Loucy (cell line): ENCODE data around the gene CRTAC1.

Experiments used
- H2AFZ ChIP-seq: fragments of 200-600 bp; sonication (generic); 2 replicates; pipeline ENCODE4 v1.6.0; 2016; ENCODE audit warnings: antibody characterized with exemption, mild to moderate bottlenecking, low read length, moderate library complexity
- H3F3A ChIP-seq: fragments of 200-600 bp; 2 replicates; pipeline ENCODE4 v1.6.0; 2016; ENCODE audit warnings: antibody characterized with exemption, low read depth, mild to moderate bottlenecking
- H3K27me3 ChIP-seq: fragments of 200-600 bp; sonication (generic); 2 replicates; pipeline ENCODE4 v1.6.1; 2014; ENCODE audit warnings: low read length, mild to moderate bottlenecking; ENCODE audit not compliant: insufficient read depth, poor library complexity, severe bottlenecking
- H3K36me3 ChIP-seq: fragments of 200-600 bp; sonication (generic); 2 replicates; pipeline ENCODE4 v1.6.1; 2016; ENCODE audit warnings: low read length; ENCODE audit not compliant: insufficient read depth
- H3K4me1 ChIP-seq: fragments of 200-600 bp; sonication (generic); 2 replicates; pipeline ENCODE4 v1.5.1; 2014; ENCODE audit warnings: low read length, mild to moderate bottlenecking; ENCODE audit not compliant: insufficient read depth, poor library complexity, severe bottlenecking
- H3K4me2 ChIP-seq: fragments of 200-600 bp; sonication (generic); 2 replicates; pipeline ENCODE4 v1.6.0; 2014; ENCODE audit warnings: antibody characterized with exemption, low read length, low read depth, mild to moderate bottlenecking; ENCODE audit not compliant: poor library complexity, severe bottlenecking
- H3K4me3 ChIP-seq: fragments of 200-600 bp; sonication (generic); 2 replicates; pipeline ENCODE4 v1.5.1; 2014; ENCODE audit warnings: low read length, mild to moderate bottlenecking, mixed read lengths; ENCODE audit not compliant: poor library complexity, severe bottlenecking
- H3K79me2 ChIP-seq: fragments of 200-600 bp; sonication (generic); 2 replicates; pipeline ENCODE4 v1.6.1; 2014; ENCODE audit warnings: low read length; ENCODE audit not compliant: insufficient read depth
- H3K9ac ChIP-seq: fragments of 200-600 bp; sonication (generic); 2 replicates; pipeline ENCODE4 v1.6.0; 2014; ENCODE audit warnings: mild to moderate bottlenecking, low read depth, low read length, moderate library complexity; ENCODE audit not compliant: poor library complexity, severe bottlenecking
- H3K9me2 ChIP-seq: fragments of 200-600 bp; sonication (generic); replicated peaks from 2 replicates; pipeline ENCODE4 v1.6.1; 2016; ENCODE audit warnings: low read depth, low read length, mixed read lengths
- H3K9me3 ChIP-seq: fragments of 200-600 bp; sonication (generic); 2 replicates; pipeline ENCODE4 v1.6.1; 2014; ENCODE audit warnings: mild to moderate bottlenecking, antibody characterized with exemption, low read length, low read depth; ENCODE audit not compliant: insufficient read depth
- H4K20me1 ChIP-seq: fragments of 200-600 bp; sonication (generic); 2 replicates; pipeline ENCODE4 v1.6.0; 2014; ENCODE audit warnings: antibody characterized with exemption, low read length, mild to moderate bottlenecking; ENCODE audit not compliant: insufficient read depth, poor library complexity, severe bottlenecking
- EZH2phosphoT487 ChIP-seq: fragments of 200-600 bp; IDR thresholded peaks from 2 replicates; pipeline ENCODE4 v1.6.1; 2018; ENCODE audit warnings: antibody characterized with exemption, mild to moderate bottlenecking, moderate library complexity, borderline replicate concordance
- TF ChIP-seq, protein P1 (sequence below): fragments of 200-600 bp; sonication (generic); conservative IDR thresholded peaks from 2 replicates; pipeline ENCODE4 v1.5.1; 2014; ENCODE audit warnings: mild to moderate bottlenecking, antibody characterized with exemption, low read length

CRTAC1 gene

DNA sequence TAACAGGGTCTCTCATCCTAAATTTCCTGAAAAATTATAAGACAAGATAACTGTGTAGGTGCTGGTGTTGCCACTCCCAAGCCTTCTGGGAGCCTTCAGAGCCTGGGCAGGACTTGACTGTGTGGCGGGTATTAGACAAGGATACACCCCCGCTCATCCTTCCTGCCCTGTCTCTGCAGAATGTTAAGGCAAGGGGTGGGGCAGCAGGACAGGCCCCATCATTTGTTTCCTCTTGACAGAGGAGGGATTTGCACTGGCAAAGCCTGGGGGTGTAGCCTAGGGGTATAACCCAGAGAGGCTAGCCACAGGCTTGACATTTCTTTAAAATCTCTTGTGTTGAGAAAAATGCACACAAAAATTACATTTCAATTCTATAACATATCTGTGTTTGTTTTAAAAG, 117.2 kb downstream of the CRTAC1 start:
- no peak overlapping the region for H3K9ac ChIP-seq
- no peaks in the 10 kb centered on the region for H3K4me1 ChIP-seq
- no peaks in the 10 kb centered on the region for H3F3A ChIP-seq
- H3K9me2 ChIP-seq: no peaks in the 10 kb centered on the region
- H4K20me1 ChIP-seq: no peaks in the 10 kb centered on the region
- no peaks in the 10 kb centered on the region for H3K27me3 ChIP-seq
- no peaks in the 10 kb centered on the region for H3K9me3 ChIP-seq
- H3K36me3 ChIP-seq: no peaks in the 10 kb centered on the region
- H2AFZ ChIP-seq: no peak overlapping the region
- H3K4me2 ChIP-seq: no peak overlapping the region
- no peak overlapping the region for H3K4me3 ChIP-seq
- TF ChIP-seq, protein P1, sequence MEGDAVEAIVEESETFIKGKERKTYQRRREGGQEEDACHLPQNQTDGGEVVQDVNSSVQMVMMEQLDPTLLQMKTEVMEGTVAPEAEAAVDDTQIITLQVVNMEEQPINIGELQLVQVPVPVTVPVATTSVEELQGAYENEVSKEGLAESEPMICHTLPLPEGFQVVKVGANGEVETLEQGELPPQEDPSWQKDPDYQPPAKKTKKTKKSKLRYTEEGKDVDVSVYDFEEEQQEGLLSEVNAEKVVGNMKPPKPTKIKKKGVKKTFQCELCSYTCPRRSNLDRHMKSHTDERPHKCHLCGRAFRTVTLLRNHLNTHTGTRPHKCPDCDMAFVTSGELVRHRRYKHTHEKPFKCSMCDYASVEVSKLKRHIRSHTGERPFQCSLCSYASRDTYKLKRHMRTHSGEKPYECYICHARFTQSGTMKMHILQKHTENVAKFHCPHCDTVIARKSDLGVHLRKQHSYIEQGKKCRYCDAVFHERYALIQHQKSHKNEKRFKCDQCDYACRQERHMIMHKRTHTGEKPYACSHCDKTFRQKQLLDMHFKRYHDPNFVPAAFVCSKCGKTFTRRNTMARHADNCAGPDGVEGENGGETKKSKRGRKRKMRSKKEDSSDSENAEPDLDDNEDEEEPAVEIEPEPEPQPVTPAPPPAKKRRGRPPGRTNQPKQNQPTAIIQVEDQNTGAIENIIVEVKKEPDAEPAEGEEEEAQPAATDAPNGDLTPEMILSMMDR: no peak
- no peak for TF ChIP-seq EZH2phosphoT487
- no peaks in the 10 kb centered on the region for H3K79me2 ChIP-seq

DNA sequence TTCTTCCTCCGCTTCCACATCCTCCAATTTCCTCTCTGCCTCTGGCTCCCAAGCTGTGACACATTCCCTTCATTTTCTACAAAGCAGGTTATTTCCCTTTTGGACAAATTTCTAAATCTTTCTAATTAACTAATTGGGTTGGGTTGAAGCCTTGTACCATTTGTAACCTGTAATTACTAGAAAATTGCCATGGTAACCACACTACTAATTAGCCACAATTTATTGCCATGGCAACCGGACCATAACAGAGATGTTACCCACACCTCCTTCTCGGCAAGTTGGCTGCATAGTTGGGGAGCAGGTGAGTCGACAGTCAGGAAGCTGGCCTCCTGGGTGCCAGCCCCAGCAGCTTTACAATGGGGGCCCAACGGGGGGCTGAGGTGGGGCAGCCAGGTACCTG, 119.2 kb downstream of the CRTAC1 start:
- no peaks in the 10 kb centered on the region for H3K79me2 ChIP-seq
- H3K9me2 ChIP-seq: no peaks in the 10 kb centered on the region
- H3K9ac ChIP-seq: no peak overlapping the region
- H3F3A ChIP-seq: no peaks in the 10 kb centered on the region
- H2AFZ ChIP-seq: no peak overlapping the region
- H4K20me1 ChIP-seq: no peaks in the 10 kb centered on the region
- H3K4me1 ChIP-seq: no peaks in the 10 kb centered on the region
- H3K9me3 ChIP-seq: no peaks in the 10 kb centered on the region
- H3K36me3 ChIP-seq: no peaks in the 10 kb centered on the region
- no peak overlapping the region for H3K4me2 ChIP-seq
- no peaks in the 10 kb centered on the region for H3K27me3 ChIP-seq
- no peak overlapping the region for H3K4me3 ChIP-seq
- TF ChIP-seq, protein P1: no peak
- TF ChIP-seq EZH2phosphoT487: no peak

DNA sequence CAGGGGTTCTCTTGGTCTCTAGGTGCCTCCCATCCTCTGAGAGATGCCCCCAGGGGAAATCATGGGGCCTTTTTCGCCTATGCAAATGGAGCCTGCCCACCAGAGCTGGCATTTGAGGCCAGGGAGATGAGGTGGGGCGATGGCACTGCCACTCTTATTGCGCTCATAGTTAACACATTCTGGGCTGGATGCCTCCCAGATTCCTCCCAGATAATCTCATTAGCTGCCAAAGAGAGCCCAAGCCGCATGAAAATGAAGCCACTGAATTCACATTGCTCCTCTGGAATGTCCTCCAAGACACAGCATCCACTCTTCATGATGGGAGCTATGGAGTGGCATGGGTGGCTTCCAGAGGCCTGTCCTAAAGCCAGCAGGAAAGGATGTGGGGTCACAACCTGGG, 119.8 kb downstream of the CRTAC1 start:
- H3K4me3 ChIP-seq: no peak overlapping the region
- H3K4me2 ChIP-seq: no peak overlapping the region
- H3F3A ChIP-seq: no peaks in the 10 kb centered on the region
- no peaks in the 10 kb centered on the region for H3K9me3 ChIP-seq
- H3K4me1 ChIP-seq: no peaks in the 10 kb centered on the region
- TF ChIP-seq EZH2phosphoT487: no peak
- TF ChIP-seq, protein P1: no peak
- H2AFZ ChIP-seq: no peak overlapping the region
- H3K36me3 ChIP-seq: no peaks in the 10 kb centered on the region
- no peak overlapping the region for H3K9ac ChIP-seq
- no peaks in the 10 kb centered on the region for H3K79me2 ChIP-seq
- H3K9me2 ChIP-seq: no peaks in the 10 kb centered on the region
- no peaks in the 10 kb centered on the region for H4K20me1 ChIP-seq
- H3K27me3 ChIP-seq: no peaks in the 10 kb centered on the region
